Measurements from ENCODE around the gene INKA2.

DNA sequence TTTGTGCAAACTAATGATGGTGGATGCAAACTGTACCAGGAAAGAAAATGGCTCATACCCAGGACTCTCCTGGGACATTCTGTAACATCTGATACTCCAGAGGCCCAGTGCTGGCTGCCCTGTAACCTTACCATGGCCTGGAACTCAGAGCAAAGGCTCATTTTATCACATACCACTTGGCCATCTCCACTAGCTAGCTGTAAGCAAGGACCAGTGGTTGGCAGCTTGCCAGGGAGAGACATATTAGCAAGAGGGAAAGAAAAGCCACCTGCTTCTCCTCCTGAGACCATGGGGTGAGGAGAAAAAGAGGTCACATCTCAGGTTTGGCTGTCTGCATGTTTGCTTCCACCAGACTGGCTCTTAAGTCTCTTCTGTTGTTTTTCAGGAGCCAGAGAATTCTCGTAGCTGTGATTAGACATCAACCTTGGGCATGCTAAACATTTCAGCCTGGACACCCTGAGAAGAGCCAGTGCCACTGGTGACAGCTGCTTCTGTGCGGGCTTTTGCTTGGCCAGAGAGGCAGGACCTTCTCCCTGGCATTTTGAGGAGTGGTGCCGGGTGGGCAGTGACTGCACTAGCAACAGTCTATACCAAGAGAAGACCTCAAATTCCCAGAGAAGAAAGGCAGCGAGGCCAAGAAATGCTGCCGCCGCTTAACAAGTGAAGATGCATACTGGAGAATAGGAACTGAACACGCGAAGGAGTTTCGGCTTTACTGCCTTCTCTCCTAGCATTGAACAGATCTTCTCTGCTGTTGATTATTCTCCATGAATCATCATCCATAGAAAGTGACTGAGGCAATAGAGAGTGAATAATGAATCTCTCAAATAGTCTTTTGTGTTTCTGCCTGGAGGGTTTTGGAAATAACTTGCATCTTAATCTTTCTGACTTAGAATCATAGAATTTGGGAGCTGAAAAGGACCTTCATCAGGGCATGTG is 6.7 kb upstream of the INKA2 start:
- no peak for TF ChIP-seq TAF1 (IDR thresholded peaks at IDR 0.05; ENCODE audit: borderline replicate concordance, low read depth, low read length)
- no peak for TF ChIP-seq POLR2AphosphoS5 (IDR thresholded peaks at IDR 0.05; ENCODE audit: low read depth, low read length)
- no peak for TF ChIP-seq POLR2A (IDR thresholded peaks at IDR 0.05; ENCODE audit: low read depth, low read length)

All from GM12892 (cell line).